HepG2 (cell line): Measurements from ENCODE around the gene ZFYVE21. TPM values are rescaled to one million over a fixed set of nuclear protein-coding genes. Genes with fewer than 3 reads are reported as not detected.

Experiments used
- BORCS8-MEF2B ChIP-seq: sonication (generic); formaldehyde crosslinking; IDR thresholded peaks from 2 replicates; pipeline ENCODE4 v1.8.0; 2022; ENCODE audit warnings: mild to moderate bottlenecking, missing genetic modification reagents
- FIP1L1 ChIP-seq: fragments of 200-400 bp; formaldehyde crosslinking; IDR thresholded peaks from 2 replicates; pipeline ENCODE4 v1.6.1; 2018; ENCODE audit warnings: low read depth, mild to moderate bottlenecking, low read length, moderate library complexity, borderline replicate concordance; ENCODE audit not compliant: insufficient read depth
- GPN1 ChIP-seq: sonication (generic); formaldehyde crosslinking; IDR thresholded peaks from 2 replicates; pipeline ENCODE4 v1.5.1; 2020; ENCODE audit warnings: missing genetic modification reagents, borderline replicate concordance
- JDP2 ChIP-seq: sonication (generic); formaldehyde crosslinking; IDR thresholded peaks from 2 replicates; pipeline ENCODE4 v1.8.1; 2022; ENCODE audit warnings: missing genetic modification reagents, borderline replicate concordance
- NRL ChIP-seq: sonication (generic); formaldehyde crosslinking; IDR thresholded peaks from 2 replicates; pipeline ENCODE4 v1.5.0; 2020; ENCODE audit warnings: missing genetic modification reagents, mild to moderate bottlenecking, moderate library complexity, borderline replicate concordance
- PAWR ChIP-seq: sonication (generic); formaldehyde crosslinking; IDR thresholded peaks from 2 replicates; pipeline ENCODE4 v1.4.0; 2020; ENCODE audit warnings: missing genetic modification reagents, mild to moderate bottlenecking, borderline replicate concordance
- RXRB ChIP-seq: IDR thresholded peaks from 2 replicates; pipeline ENCODE4 v1.6.1; 2016; ENCODE audit warnings: borderline replicate concordance, missing genetic modification reagents, missing compliant biosample characterization
- SMARCC2 ChIP-seq: fragments of 450-650 bp; IDR thresholded peaks from 2 replicates; pipeline ENCODE4 v1.6.1; 2017; ENCODE audit warnings: antibody characterized with exemption, mild to moderate bottlenecking
- U2AF1 ChIP-seq: fragments of 200-400 bp; formaldehyde crosslinking; optimal IDR thresholded peaks from 2 replicates; pipeline ENCODE3; 2017; ENCODE audit warnings: mild to moderate bottlenecking, low read depth, low read length
- ZMYM2 ChIP-seq: sonication (generic); formaldehyde crosslinking; IDR thresholded peaks from 2 replicates; pipeline ENCODE4 v1.8.0; 2022; ENCODE audit warnings: mild to moderate bottlenecking, missing genetic modification reagents
- ZMYM4 ChIP-seq: sonication (generic); formaldehyde crosslinking; IDR thresholded peaks from 2 replicates; pipeline ENCODE4 v1.8.1; 2023; ENCODE audit warnings: mild to moderate bottlenecking, missing genetic modification reagents
- ZNF20 ChIP-seq: sonication (generic); formaldehyde crosslinking; IDR thresholded peaks from 2 replicates; pipeline ENCODE4 v1.4.0; 2020; ENCODE audit warnings: mild to moderate bottlenecking, moderate library complexity, missing genetic modification reagents
- ZNF343 ChIP-seq: sonication (generic); formaldehyde crosslinking; IDR thresholded peaks from 2 replicates; pipeline ENCODE4 v1.4.0; 2020; ENCODE audit warnings: mild to moderate bottlenecking, missing genetic modification reagents
- ZNF468 ChIP-seq: sonication (generic); formaldehyde crosslinking; IDR thresholded peaks from 2 replicates; pipeline ENCODE4 v1.8.0; 2022; ENCODE audit warnings: mild to moderate bottlenecking, moderate library complexity, missing genetic modification reagents
- ZNF496 ChIP-seq: sonication (generic); formaldehyde crosslinking; IDR thresholded peaks from 2 replicates; pipeline ENCODE4 v1.8.1; 2023; ENCODE audit warnings: mild to moderate bottlenecking, moderate library complexity, missing genetic modification reagents; ENCODE audit not compliant: insufficient replicate concordance
- ZNF567 ChIP-seq: sonication (generic); formaldehyde crosslinking; IDR thresholded peaks from 2 replicates; pipeline ENCODE4 v1.8.1; 2023; ENCODE audit warnings: mild to moderate bottlenecking, missing genetic modification reagents, borderline replicate concordance
- ZNF720 ChIP-seq: sonication (generic); formaldehyde crosslinking; IDR thresholded peaks from 2 replicates; pipeline ENCODE4 v1.4.0; 2020; ENCODE audit warnings: missing genetic modification reagents
- ZNF737 ChIP-seq: sonication (generic); formaldehyde crosslinking; IDR thresholded peaks from 2 replicates; pipeline ENCODE4 v1.5.0; 2020; ENCODE audit warnings: missing genetic modification reagents, mild to moderate bottlenecking, borderline replicate concordance
- polyA plus RNA-seq, 8 experiments: library from polyadenylated mRNA; depleted of rRNA in 3 of 8; stranded (reverse) in 7 of 8; unstranded in 1 of 8; fragments of >200 nt; fragmentation: Illumina TruSeq in 4 of 8; extraction: Trizol in 4 of 8; gene quantifications; 2 replicates each; pipeline versions ENCODE4 v1.2.1 to v1.2.3, GENCODE V29; 2011 to 2016; ENCODE audit warnings: low read depth in 4 of 8, missing spikeins in 1 of 8, mixed read lengths in 1 of 8; ENCODE audit not compliant: insufficient read depth in 1 of 8
- total RNA-seq, 5 experiments: library from RNA; depleted of rRNA; stranded (reverse); fragments of >200 nt; fragmentation: Illumina TruSeq; extraction: Trizol; gene quantifications; 2 replicates each; pipeline ENCODE4 v1.2.3, GENCODE V29; 2016; ENCODE audit warnings: low read depth in 1 of 5
- TF ChIP-seq, protein P1 (sequence below): sonication (generic); formaldehyde crosslinking; IDR thresholded peaks from 2 replicates; pipeline ENCODE4 v1.8.0; 2022; ENCODE audit warnings: mild to moderate bottlenecking, missing genetic modification reagents, moderate library complexity
- TF ChIP-seq, protein P2 (sequence below): sonication (generic); formaldehyde crosslinking; IDR thresholded peaks from 2 replicates; pipeline ENCODE4 v1.8.1; 2023; ENCODE audit warnings: mild to moderate bottlenecking, missing genetic modification reagents
- TF ChIP-seq, protein P3 (sequence below): sonication (generic); formaldehyde crosslinking; IDR thresholded peaks from 2 replicates; pipeline ENCODE4 v1.4.0; 2020; ENCODE audit warnings: missing genetic modification reagents
- TF ChIP-seq, protein P4 (sequence below): sonication (generic); formaldehyde crosslinking; IDR thresholded peaks from 2 replicates; pipeline ENCODE4 v1.5.0; 2020; ENCODE audit warnings: mild to moderate bottlenecking, missing genetic modification reagents, borderline replicate concordance

ZFYVE21 gene
- total and polyA plus RNA-seq, 2 of the 13 experiments (the other 11 are each of a cell fraction or from before 2014, with no cell fraction given), result 34.3 to 34.4 TPM

DNA sequence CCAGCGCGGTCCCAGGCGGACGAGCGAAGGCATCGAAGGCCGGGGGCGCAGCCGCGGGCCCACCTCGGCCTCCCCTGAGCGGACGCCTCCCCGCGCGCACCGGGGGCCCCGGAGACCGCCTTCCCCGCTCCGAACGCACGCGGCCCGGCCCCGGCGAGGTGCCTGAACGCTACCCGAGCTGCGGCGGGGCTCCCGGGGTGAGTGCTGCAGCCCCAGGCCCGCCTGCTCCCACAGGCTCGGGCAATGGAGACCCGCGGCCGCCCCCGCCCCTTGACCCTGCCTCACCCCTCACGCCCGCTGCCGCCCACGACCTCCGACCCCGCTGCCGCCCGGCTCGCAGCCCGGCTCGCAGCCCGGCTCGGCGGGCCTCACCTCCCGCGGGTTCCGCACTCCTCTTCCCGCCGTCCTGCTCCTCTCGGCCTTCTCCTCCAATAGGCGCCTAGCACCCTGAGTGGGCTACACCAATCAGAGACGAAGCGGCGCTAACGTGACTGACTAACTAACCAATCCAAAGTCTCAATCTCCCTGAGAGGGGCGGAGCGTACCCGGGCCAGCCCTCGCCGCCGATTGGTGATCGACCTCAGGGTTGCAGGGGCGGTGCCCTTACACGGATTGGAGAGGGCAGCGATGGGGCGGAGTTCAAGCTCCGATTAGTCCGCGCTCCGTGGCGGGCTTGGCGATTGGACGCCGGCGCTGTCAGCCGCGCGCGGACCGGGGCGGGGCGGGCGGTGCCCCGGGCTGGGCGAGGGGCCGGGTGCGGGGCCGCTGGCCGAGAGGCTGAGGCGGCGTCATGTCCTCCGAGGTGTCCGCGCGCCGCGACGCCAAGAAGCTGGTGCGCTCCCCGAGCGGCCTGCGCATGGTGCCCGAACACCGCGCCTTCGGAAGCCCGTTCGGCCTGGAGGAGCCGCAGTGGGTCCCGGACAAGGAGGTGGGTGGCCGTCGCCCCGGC, at the start of gene ZFYVE21, which contains the start of gene XRCC3 (continued):
- TF ChIP-seq ZMYM2 (CRISPR knock-in tag), result no peak
- no peak for TF ChIP-seq ZNF343 (CRISPR knock-in tag)
- TF ChIP-seq, protein P1, sequence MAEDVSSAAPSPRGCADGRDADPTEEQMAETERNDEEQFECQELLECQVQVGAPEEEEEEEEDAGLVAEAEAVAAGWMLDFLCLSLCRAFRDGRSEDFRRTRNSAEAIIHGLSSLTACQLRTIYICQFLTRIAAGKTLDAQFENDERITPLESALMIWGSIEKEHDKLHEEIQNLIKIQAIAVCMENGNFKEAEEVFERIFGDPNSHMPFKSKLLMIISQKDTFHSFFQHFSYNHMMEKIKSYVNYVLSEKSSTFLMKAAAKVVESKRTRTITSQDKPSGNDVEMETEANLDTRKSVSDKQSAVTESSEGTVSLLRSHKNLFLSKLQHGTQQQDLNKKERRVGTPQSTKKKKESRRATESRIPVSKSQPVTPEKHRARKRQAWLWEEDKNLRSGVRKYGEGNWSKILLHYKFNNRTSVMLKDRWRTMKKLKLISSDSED, result no peak
- no peak; the same call in 1 of the 2 replicates for TF ChIP-seq RXRB (CRISPR knock-in tag)
- TF ChIP-seq ZNF567 (CRISPR knock-in tag), result no peak
- no peak for TF ChIP-seq FIP1L1
- TF ChIP-seq ZNF20 (CRISPR knock-in tag), result no peak
- TF ChIP-seq ZNF468 (CRISPR knock-in tag), result no peak
- TF ChIP-seq ZNF496, result no peak
- TF ChIP-seq GPN1, result no peak
- TF ChIP-seq ZMYM4 (CRISPR knock-in tag), result peak; percentile 80
- TF ChIP-seq ZNF720 (CRISPR knock-in tag), result no peak
- TF ChIP-seq, protein P2, sequence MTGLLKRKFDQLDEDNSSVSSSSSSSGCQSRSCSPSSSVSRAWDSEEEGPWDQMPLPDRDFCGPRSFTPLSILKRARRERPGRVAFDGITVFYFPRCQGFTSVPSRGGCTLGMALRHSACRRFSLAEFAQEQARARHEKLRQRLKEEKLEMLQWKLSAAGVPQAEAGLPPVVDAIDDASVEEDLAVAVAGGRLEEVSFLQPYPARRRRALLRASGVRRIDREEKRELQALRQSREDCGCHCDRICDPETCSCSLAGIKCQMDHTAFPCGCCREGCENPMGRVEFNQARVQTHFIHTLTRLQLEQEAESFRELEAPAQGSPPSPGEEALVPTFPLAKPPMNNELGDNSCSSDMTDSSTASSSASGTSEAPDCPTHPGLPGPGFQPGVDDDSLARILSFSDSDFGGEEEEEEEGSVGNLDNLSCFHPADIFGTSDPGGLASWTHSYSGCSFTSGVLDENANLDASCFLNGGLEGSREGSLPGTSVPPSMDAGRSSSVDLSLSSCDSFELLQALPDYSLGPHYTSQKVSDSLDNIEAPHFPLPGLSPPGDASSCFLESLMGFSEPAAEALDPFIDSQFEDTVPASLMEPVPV (CRISPR knock-in tag), result no peak
- TF ChIP-seq U2AF1, result no peak
- TF ChIP-seq NRL, result no peak
- no peak for TF ChIP-seq JDP2 (CRISPR knock-in tag)
- no peak; the same call in 1 of the 2 replicates for TF ChIP-seq BORCS8-MEF2B (CRISPR knock-in tag)
- no peak for TF ChIP-seq PAWR (CRISPR knock-in tag)
- TF ChIP-seq, protein P3, sequence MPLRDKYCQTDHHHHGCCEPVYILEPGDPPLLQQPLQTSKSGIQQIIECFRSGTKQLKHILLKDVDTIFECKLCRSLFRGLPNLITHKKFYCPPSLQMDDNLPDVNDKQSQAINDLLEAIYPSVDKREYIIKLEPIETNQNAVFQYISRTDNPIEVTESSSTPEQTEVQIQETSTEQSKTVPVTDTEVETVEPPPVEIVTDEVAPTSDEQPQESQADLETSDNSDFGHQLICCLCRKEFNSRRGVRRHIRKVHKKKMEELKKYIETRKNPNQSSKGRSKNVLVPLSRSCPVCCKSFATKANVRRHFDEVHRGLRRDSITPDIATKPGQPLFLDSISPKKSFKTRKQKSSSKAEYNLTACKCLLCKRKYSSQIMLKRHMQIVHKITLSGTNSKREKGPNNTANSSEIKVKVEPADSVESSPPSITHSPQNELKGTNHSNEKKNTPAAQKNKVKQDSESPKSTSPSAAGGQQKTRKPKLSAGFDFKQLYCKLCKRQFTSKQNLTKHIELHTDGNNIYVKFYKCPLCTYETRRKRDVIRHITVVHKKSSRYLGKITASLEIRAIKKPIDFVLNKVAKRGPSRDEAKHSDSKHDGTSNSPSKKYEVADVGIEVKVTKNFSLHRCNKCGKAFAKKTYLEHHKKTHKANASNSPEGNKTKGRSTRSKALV (CRISPR knock-in tag), result no peak
- TF ChIP-seq, protein P4, sequence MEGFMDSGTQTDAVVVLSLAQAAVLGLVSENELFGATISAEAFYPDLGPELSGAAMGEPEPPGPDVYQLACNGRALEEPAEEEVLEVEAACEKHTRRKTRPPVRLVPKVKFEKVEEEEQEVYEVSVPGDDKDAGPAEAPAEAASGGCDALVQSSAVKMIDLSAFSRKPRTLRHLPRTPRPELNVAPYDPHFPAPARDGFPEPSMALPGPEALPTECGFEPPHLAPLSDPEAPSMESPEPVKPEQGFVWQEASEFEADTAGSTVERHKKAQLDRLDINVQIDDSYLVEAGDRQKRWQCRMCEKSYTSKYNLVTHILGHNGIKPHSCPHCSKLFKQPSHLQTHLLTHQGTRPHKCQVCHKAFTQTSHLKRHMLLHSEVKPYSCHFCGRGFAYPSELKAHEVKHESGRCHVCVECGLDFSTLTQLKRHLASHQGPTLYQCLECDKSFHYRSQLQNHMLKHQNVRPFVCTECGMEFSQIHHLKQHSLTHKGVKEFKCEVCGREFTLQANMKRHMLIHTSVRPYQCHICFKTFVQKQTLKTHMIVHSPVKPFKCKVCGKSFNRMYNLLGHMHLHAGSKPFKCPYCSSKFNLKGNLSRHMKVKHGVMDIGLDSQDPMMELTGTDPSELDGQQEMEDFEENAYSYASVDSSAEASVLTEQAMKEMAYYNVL (CRISPR knock-in tag), result no peak
- TF ChIP-seq SMARCC2, result no peak
- TF ChIP-seq ZNF737, result no peak
